DOHH2 (cell line): Measurements from ENCODE around the gene L3MBTL4.

Experiments used
- H3F3A ChIP-seq: fragments of 200-600 bp; sonication (generic), shearing (Covaris generic); 2 replicates; pipeline ENCODE4 v1.6.0; 2016; ENCODE audit warnings: antibody characterized with exemption, mild to moderate bottlenecking; ENCODE audit not compliant: control insufficient read depth, insufficient read depth
- H3K27ac ChIP-seq: fragments of 200-600 bp; sonication (generic); 2 replicates; pipeline ENCODE4 v1.5.1; 2014; ENCODE audit warnings: low read depth, mild to moderate bottlenecking, low read length, moderate library complexity
- H3K27me3 ChIP-seq: fragments of 200-600 bp; sonication (generic); 2 replicates; pipeline ENCODE4 v1.6.1; 2014; ENCODE audit warnings: mild to moderate bottlenecking, low read length, mixed read lengths; ENCODE audit not compliant: control insufficient read depth
- H3K36me3 ChIP-seq: fragments of 200-600 bp; sonication (generic); 2 replicates; pipeline ENCODE4 v1.6.1; 2014; ENCODE audit warnings: mild to moderate bottlenecking, low read length, moderate library complexity, mixed read lengths; ENCODE audit not compliant: control insufficient read depth
- H3K4me1 ChIP-seq: fragments of 200-600 bp; sonication (generic); 2 replicates; pipeline ENCODE4 v1.6.1; 2014; ENCODE audit warnings: mild to moderate bottlenecking, low read length, mixed read lengths; ENCODE audit not compliant: control insufficient read depth
- H3K4me2 ChIP-seq: fragments of 200-600 bp; sonication (generic); 2 replicates; pipeline ENCODE4 v1.6.0; 2014; ENCODE audit warnings: mild to moderate bottlenecking, low read length, moderate library complexity
- H3K4me3 ChIP-seq: fragments of 200-600 bp; sonication (generic); 2 replicates; pipeline ENCODE4 v1.5.1; 2014; ENCODE audit warnings: mild to moderate bottlenecking, low read length, mixed read lengths
- H3K79me2 ChIP-seq: fragments of 200-600 bp; sonication (generic); 2 replicates; pipeline ENCODE4 v1.6.1; 2014; ENCODE audit warnings: mild to moderate bottlenecking, low read length, mixed read lengths; ENCODE audit not compliant: control insufficient read depth
- H3K9me2 ChIP-seq: fragments of 200-600 bp; sonication (generic); replicated peaks from 2 replicates; pipeline ENCODE4 v1.6.1; 2014; ENCODE audit warnings: mild to moderate bottlenecking, low read length, mixed read lengths; ENCODE audit not compliant: control insufficient read depth
- H3K9me3 ChIP-seq: fragments of 200-600 bp; sonication (generic); 2 replicates; pipeline ENCODE4 v1.6.1; 2014; ENCODE audit warnings: antibody characterized with exemption, low read length, mixed read lengths; ENCODE audit not compliant: control insufficient read depth, insufficient read depth
- H4K20me1 ChIP-seq: fragments of 200-600 bp; sonication (generic); 2 replicates; pipeline ENCODE4 v1.6.0; 2014; ENCODE audit warnings: low read depth, mild to moderate bottlenecking, antibody characterized with exemption, low read length, moderate library complexity; ENCODE audit not compliant: control insufficient read depth, insufficient read depth
- EZH2phosphoT487 ChIP-seq: fragments of 200-600 bp; sonication (generic); IDR thresholded peaks from 2 replicates; pipeline ENCODE4 v1.6.1; 2017; ENCODE audit warnings: borderline replicate concordance, mild to moderate bottlenecking, antibody characterized with exemption, low read length, moderate library complexity, mixed read lengths
- TF ChIP-seq, protein P1 (sequence below): fragments of 200-600 bp; sonication (generic); IDR thresholded peaks from one replicate; pipeline ENCODE4 v1.5.1; 2014; ENCODE audit warnings: antibody characterized with exemption, mild to moderate bottlenecking, low read depth, low read length; ENCODE audit not compliant: poor library complexity, severe bottlenecking

Gene L3MBTL4

DNA sequence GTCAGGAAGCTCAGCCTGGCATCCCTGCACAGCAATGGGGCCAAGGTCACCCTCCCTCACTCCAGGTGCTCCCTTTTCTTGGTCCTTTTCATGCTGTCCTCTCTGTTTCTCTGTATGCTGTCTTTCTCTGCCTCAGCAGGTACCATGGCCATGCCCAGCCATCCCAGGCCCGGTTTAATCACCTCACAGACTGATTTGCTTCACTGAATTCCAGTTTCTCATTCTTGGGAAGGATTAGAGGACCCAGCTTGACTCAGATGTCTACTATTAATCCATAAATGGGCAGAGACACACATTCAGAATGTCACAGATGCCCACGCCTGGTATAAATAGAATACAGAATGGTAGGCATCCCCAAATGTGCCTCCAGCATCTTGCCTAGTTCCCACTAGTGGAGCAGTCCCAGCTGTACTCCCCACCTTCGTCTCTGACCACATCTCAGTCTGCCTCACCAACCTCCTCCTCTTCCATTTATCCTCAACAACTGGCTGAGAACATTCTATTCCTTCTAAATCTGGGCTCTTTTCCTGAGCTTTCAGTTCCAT lies 14.2 kb upstream of the L3MBTL4 start:
- Histone ChIP-seq H3K9me3 (no peaks in the 10 kb centered on the region), H3K4me3 (no peak overlapping the region), H3F3A (no peaks in the 10 kb centered on the region), H3K79me2 (no peaks in the 10 kb centered on the region), H3K4me2 (no peak overlapping the region), H3K27me3 (no peaks in the 10 kb centered on the region), H3K36me3 (no peaks in the 10 kb centered on the region), H3K27ac (no peak overlapping the region), H4K20me1 (no peaks in the 10 kb centered on the region), H3K9me2 (no peaks in the 10 kb centered on the region), H3K4me1 (no peaks in the 10 kb centered on the region)
- no peak for TF ChIP-seq EZH2phosphoT487
- TF ChIP-seq, protein P1, sequence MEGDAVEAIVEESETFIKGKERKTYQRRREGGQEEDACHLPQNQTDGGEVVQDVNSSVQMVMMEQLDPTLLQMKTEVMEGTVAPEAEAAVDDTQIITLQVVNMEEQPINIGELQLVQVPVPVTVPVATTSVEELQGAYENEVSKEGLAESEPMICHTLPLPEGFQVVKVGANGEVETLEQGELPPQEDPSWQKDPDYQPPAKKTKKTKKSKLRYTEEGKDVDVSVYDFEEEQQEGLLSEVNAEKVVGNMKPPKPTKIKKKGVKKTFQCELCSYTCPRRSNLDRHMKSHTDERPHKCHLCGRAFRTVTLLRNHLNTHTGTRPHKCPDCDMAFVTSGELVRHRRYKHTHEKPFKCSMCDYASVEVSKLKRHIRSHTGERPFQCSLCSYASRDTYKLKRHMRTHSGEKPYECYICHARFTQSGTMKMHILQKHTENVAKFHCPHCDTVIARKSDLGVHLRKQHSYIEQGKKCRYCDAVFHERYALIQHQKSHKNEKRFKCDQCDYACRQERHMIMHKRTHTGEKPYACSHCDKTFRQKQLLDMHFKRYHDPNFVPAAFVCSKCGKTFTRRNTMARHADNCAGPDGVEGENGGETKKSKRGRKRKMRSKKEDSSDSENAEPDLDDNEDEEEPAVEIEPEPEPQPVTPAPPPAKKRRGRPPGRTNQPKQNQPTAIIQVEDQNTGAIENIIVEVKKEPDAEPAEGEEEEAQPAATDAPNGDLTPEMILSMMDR = no peak

DNA sequence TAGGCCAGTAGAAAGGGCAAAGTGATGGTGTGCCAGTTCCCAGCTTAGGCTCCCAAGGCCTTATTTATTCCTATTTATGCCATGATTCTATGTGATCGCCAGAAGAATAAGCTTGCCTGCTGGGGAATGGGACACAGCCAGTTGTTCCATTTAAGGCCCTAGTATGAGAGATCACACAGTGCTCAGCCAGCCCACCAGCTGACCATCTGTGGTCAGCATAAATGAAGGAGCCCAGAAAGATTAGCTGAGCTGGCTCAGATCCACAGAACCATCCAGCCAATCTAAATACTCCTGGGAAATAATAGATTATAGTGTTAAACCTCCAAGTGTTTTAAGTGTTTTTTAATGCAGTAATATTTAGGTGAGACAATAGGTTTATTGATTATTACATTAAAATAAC lies 12.6 kb upstream of the L3MBTL4 start:
- Histone ChIP-seq H3K4me2 (no peak overlapping the region), H3K27ac (no peak overlapping the region), H3K4me3 (no peak overlapping the region), H4K20me1 (no peaks in the 10 kb centered on the region), H3K27me3 (no peaks in the 10 kb centered on the region), H3K9me2 (no peaks in the 10 kb centered on the region), H3F3A (no peaks in the 10 kb centered on the region), H3K4me1 (no peaks in the 10 kb centered on the region), H3K79me2 (no peaks in the 10 kb centered on the region), H3K9me3 (no peaks in the 10 kb centered on the region), H3K36me3 (no peaks in the 10 kb centered on the region)
- TF ChIP-seq, protein P1 = no peak
- TF ChIP-seq EZH2phosphoT487 = no peak

DNA sequence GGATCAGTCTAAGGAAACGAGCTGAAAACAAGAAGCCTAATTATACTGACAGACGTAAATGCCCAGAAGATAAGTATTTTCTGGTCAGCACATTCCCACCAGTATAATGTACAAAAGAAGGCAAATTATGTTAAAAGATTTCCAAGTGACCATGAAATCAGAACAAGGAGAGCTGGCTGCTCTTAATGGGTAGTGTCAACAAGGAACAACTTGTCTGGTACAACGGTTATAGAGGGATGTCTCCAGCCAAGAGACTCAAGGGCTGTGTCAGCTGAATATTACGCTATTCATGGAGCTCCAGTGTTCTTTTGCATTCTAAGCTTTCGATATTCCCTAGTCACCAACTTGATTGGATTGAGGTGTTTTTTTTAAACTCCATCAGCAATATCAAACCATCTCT lies 8.6 kb upstream of the L3MBTL4 start:
- Histone ChIP-seq H3K36me3 (no peaks in the 10 kb centered on the region), H3K27me3 (no peaks in the 10 kb centered on the region), H3K4me1 (no peaks in the 10 kb centered on the region), H3F3A (no peaks in the 10 kb centered on the region), H3K27ac (no peak overlapping the region), H3K4me3 (no peak overlapping the region), H3K9me3 (no peaks in the 10 kb centered on the region), H4K20me1 (no peaks in the 10 kb centered on the region), H3K79me2 (no peaks in the 10 kb centered on the region), H3K4me2 (no peak overlapping the region), H3K9me2 (no peaks in the 10 kb centered on the region)
- TF ChIP-seq, protein P1 = no peak
- TF ChIP-seq EZH2phosphoT487 = no peak
